Iris pigment epithelial cell (primary cell): ENCODE measurements around the gene OR7A10.
"Not testable (repeated sequence)": the region's sequence is repeated elsewhere in the genome, so short reads cannot be mapped to it uniquely, and the experiment has no call there.

Experiments used
- DNase-seq: peaks from one replicate; pipeline ENCODE4 v3.0.0-alpha.2; 2011; ENCODE audit warnings: low read depth

The OR7A10 gene

GRCh38 chr19:14795078-14795721 lies 53.5 kb downstream of the OR7A10 start:
- peak; percentile 18 for DNase-seq

- DNase-seq = not testable (repeated sequence)
Observed at GRCh38 chr19:14792250-14792649, 56.5 kb downstream of the OR7A10 start.
